ENCODE results near the gene SLC29A4. TPM values are rescaled to one million over a fixed set of nuclear protein-coding genes. Genes with fewer than 3 reads are reported as not detected.

The SLC29A4 gene
- total and polyA plus RNA-seq, 2 of the 4 experiments (the other 2 are of a cell fraction), result 2.3 to 7.6 TPM

DNA sequence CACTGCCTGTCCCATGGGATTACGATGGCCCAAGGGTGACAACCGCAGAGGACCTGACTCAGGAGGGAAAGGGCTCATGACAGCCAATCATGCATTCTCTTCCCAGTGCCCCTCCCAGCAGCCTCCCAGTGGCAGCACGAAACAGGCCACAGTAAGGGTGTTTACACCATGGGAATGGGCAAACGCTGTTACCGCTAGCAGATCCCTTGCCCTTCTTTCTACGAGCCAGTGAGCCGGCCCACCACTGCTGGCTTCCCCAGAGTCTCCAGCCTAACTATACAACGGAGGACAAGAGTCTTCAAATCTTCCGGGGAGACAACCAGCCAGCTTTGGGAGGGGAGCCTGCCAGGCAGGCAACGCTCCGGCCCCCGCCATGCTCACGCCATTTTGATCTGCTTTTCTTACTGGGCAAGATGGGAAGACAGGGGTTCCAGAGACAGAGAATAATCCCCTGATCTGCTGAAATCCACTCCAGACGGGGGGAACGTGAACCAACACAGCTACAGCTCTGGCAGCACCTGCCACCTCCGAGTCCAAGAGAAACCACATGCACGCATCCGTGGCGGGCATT lies 69.8 kb downstream of the SLC29A4 start:
- Histone ChIP-seq H3K4me3 (ENCODE audit: insufficient read depth, low read depth, low read length) (no peak overlapping the region), H3K14ac (replicated peaks; ENCODE audit: low read depth, low read length) (no peak overlapping the region), H2BK20ac (ENCODE audit: low read depth, low read length) (no peak overlapping the region), H4K20me1 (ENCODE audit: insufficient read depth, low read length) (peaks cover 75% of the 10 kb centered on the region), H3K36me3 (ENCODE audit: control insufficient read depth, insufficient read depth, low read length) (peaks cover 76% of the 10 kb centered on the region), H3K9me3 (ENCODE audit: control insufficient read depth, insufficient read depth, low read length) (no peaks in the 10 kb centered on the region), H3K4me2 (ENCODE audit: low read depth, low read length) (no peak overlapping the region), H2AK9ac (replicated peaks; ENCODE audit: low read depth, low read length, poor library complexity) (peak overlapping the region; percentile 61), H2BK120ac (ENCODE audit: low read depth, low read length) (no peak overlapping the region), H3K27ac (ENCODE audit: insufficient read depth, low read length) (no peak overlapping the region), H2BK15ac (ENCODE audit: low read depth, low read length) (no peak overlapping the region), H4K8ac (ENCODE audit: low read depth in 2 of 2, low read length in 2 of 2) (no peak overlapping the region), H4K5ac (ENCODE audit: low read depth, low read length) (no peak overlapping the region), H3K56ac (ENCODE audit: extremely low read depth, insufficient read depth, low read length) (no peak overlapping the region), H3K4ac (ENCODE audit: low read depth, low read length) (no peak overlapping the region), H3K4me1 (ENCODE audit: control insufficient read depth, insufficient read depth, low read length) (peaks cover 10% of the 10 kb centered on the region), H2BK5ac (ENCODE audit: low read depth, low read length, poor library complexity, severe bottlenecking) (no peak overlapping the region), H3K9ac (ENCODE audit: low read depth, low read length) (no peak overlapping the region), H3K27me3 (ENCODE audit: control insufficient read depth, insufficient read depth, low read length) (no peaks in the 10 kb centered on the region), H2AFZ (replicated peaks; ENCODE audit: low read length, poor library complexity) (no peak overlapping the region), H3K23ac (ENCODE audit: low read depth, low read length) (no peak overlapping the region), H3K79me1 (ENCODE audit: low read depth in 1 of 2, low read length in 2 of 2) (peaks cover 5 to 89% of the 10 kb centered on the region in 2 experiments), H4K91ac (ENCODE audit: insufficient read depth, low read depth, low read length) (no peak overlapping the region), H2AK5ac (ENCODE audit: low read depth, low read length) (no peak overlapping the region), H3K9me1 (ENCODE audit: insufficient read depth, low read length) (peaks cover 19% of the 10 kb centered on the region), H3K18ac (ENCODE audit: low read depth, low read length) (no peak overlapping the region)
- ChIA-PET POLR2A (ENCODE audit: unreplicated experiment) (no interaction called here), CTCF (no interaction called here)
- DNase-seq (no peak), ATAC-seq (ENCODE audit: low read depth) (no peak)
- in situ Hi-C loops (cut with MboI; ENCODE audit: low sequenced_read_pairs), result no loop called here
- 93% methylated on average over 7 of the region's 19 CpGs; no CpG with 5 or more reads in 1 of the 2 experiments for WGBS, 2 experiments (ENCODE audit: extremely low coverage in 2 of 2, insufficient read length in 1 of 2)
- TF ChIP-seq MAZ (IDR thresholded peaks at IDR 0.05; ENCODE audit: borderline replicate concordance, low read depth, low read length) (no peak), RAD21 (IDR thresholded peaks at IDR 0.05; ENCODE audit: low read length) (no peak), BHLHE40 (IDR thresholded peaks at IDR 0.05; ENCODE audit: low read depth, low read length) (no peak), MAFK (IDR thresholded peaks at IDR 0.05; ENCODE audit: low read depth, low read length) (no peak), CHD1 (IDR thresholded peaks at IDR 0.05; ENCODE audit: low read depth, low read length) (no peak), FOS (IDR thresholded peaks at IDR 0.05; ENCODE audit: low read depth, low read length) (no peak), SMC3 (IDR thresholded peaks at IDR 0.05; ENCODE audit: low read depth, low read length) (no peak), RFX5 (IDR thresholded peaks at IDR 0.05; ENCODE audit: low read depth, low read length) (no peak), RCOR1 (IDR thresholded peaks at IDR 0.05; ENCODE audit: insufficient replicate concordance, low read length) (no peak), POLR2A (IDR thresholded peaks at IDR 0.05; ENCODE audit: low read depth, low read length) (no peak), MXI1 (IDR thresholded peaks at IDR 0.05; ENCODE audit: borderline replicate concordance, low read depth, low read length) (no peak)
- TF ChIP-seq, protein P1, sequence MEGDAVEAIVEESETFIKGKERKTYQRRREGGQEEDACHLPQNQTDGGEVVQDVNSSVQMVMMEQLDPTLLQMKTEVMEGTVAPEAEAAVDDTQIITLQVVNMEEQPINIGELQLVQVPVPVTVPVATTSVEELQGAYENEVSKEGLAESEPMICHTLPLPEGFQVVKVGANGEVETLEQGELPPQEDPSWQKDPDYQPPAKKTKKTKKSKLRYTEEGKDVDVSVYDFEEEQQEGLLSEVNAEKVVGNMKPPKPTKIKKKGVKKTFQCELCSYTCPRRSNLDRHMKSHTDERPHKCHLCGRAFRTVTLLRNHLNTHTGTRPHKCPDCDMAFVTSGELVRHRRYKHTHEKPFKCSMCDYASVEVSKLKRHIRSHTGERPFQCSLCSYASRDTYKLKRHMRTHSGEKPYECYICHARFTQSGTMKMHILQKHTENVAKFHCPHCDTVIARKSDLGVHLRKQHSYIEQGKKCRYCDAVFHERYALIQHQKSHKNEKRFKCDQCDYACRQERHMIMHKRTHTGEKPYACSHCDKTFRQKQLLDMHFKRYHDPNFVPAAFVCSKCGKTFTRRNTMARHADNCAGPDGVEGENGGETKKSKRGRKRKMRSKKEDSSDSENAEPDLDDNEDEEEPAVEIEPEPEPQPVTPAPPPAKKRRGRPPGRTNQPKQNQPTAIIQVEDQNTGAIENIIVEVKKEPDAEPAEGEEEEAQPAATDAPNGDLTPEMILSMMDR (conservative IDR thresholded peaks at IDR 0.05; ENCODE audit: low read depth, low read length), result no peak
- TF ChIP-seq, protein P2, sequence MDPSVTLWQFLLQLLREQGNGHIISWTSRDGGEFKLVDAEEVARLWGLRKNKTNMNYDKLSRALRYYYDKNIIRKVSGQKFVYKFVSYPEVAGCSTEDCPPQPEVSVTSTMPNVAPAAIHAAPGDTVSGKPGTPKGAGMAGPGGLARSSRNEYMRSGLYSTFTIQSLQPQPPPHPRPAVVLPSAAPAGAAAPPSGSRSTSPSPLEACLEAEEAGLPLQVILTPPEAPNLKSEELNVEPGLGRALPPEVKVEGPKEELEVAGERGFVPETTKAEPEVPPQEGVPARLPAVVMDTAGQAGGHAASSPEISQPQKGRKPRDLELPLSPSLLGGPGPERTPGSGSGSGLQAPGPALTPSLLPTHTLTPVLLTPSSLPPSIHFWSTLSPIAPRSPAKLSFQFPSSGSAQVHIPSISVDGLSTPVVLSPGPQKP (IDR thresholded peaks at IDR 0.05; ENCODE audit: borderline replicate concordance, low read depth, low read length), result no peak
- TF ChIP-seq, protein P3, sequence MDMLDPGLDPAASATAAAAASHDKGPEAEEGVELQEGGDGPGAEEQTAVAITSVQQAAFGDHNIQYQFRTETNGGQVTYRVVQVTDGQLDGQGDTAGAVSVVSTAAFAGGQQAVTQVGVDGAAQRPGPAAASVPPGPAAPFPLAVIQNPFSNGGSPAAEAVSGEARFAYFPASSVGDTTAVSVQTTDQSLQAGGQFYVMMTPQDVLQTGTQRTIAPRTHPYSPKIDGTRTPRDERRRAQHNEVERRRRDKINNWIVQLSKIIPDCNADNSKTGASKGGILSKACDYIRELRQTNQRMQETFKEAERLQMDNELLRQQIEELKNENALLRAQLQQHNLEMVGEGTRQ (IDR thresholded peaks at IDR 0.05; ENCODE audit: low read depth, low read length), result no peak
- dilution Hi-C loops (cut with HindIII; ENCODE audit: low sequenced_read_pairs, unreplicated experiment), result no loop called here
- intact Hi-C loops (cut with micrococcal nuclease), result no loop called here
- BruUV-seq (replicated peaks), result no TSS peak
